Right hindlimb (tissue), 1 donor: Measurements from ENCODE around the gene PITPNM1.
"Not testable (repeated sequence)": the region's sequence is repeated elsewhere in the genome, so short reads cannot be mapped to it uniquely, and the experiment has no call there.

Experiments used
- DNase-seq: peaks from one replicate; pipeline ENCODE4 v3.0.0-alpha.2; 2018

Gene PITPNM1

GRCh38 chr11:67486481-67487195, 18.5 kb downstream of the PITPNM1 start:
- no peak for DNase-seq

GRCh38 chr11:67485873-67486361, 19.2 kb downstream of the PITPNM1 start:
- peak; percentile 27 for DNase-seq

- no peak for DNase-seq
Measured at GRCh38 chr11:67484847-67485311, 20.3 kb downstream of the PITPNM1 start.

- DNase-seq = no peak
Measured at GRCh38 chr11:67483831-67484665, 21.1 kb downstream of the PITPNM1 start.

GRCh38 chr11:67482827-67483798, 22.1 kb downstream of the PITPNM1 start, which contains the start of gene AIP:
Gene AIP, plus strand, starts transcription at chr11:67483026. Its CDS starts 133 bp downstream, at chr11:67483159.
- peak; percentile 99 for DNase-seq

- DNase-seq = no peak
Measured at GRCh38 chr11:67482275-67482826, 22.8 kb downstream of the PITPNM1 start.

- DNase-seq = not testable (repeated sequence)
Measured at GRCh38 chr11:67477344-67478050, 27.7 kb downstream of the PITPNM1 start.

GRCh38 chr11:67476692-67477091, 28.5 kb downstream of the PITPNM1 start:
- not testable (repeated sequence) for DNase-seq

GRCh38 chr11:67472882-67473281, 32.3 kb downstream of the PITPNM1 start:
- DNase-seq = no peak

GRCh38 chr11:67470337-67471002, 34.7 kb downstream of the PITPNM1 start:
- DNase-seq = no peak

GRCh38 chr11:67469508-67469811, 35.7 kb downstream of the PITPNM1 start:
- DNase-seq = no peak

- peak; percentile 96 for DNase-seq
Measured at GRCh38 chr11:67468759-67469507, 36.2 kb downstream of the PITPNM1 start, which contains the start of gene TMEM134. Gene TMEM134, minus strand, starts transcription at chr11:67469251. Its CDS starts 59 bp downstream, at chr11:67469192.

- no peak for DNase-seq
Measured at GRCh38 chr11:67468456-67468758, 36.8 kb downstream of the PITPNM1 start.

- peak; percentile 55 for DNase-seq
Measured at GRCh38 chr11:67468056-67468455, 37.1 kb downstream of the PITPNM1 start.

GRCh38 chr11:67466962-67467771, 38.0 kb downstream of the PITPNM1 start:
- DNase-seq = peak; percentile 17

- DNase-seq = peak; percentile 16
Measured at GRCh38 chr11:67466367-67466766, 38.8 kb downstream of the PITPNM1 start.

GRCh38 chr11:67465530-67465929, 39.6 kb downstream of the PITPNM1 start:
- peak; percentile 23 for DNase-seq

- DNase-seq = no peak
Measured at GRCh38 chr11:67465189-67465510, 40.0 kb downstream of the PITPNM1 start.

- DNase-seq = peak; percentile 80
Measured at GRCh38 chr11:67464411-67465188, 40.6 kb downstream of the PITPNM1 start.
